ENCODE results near the gene SLC13A4.

The SLC13A4 gene

DNA sequence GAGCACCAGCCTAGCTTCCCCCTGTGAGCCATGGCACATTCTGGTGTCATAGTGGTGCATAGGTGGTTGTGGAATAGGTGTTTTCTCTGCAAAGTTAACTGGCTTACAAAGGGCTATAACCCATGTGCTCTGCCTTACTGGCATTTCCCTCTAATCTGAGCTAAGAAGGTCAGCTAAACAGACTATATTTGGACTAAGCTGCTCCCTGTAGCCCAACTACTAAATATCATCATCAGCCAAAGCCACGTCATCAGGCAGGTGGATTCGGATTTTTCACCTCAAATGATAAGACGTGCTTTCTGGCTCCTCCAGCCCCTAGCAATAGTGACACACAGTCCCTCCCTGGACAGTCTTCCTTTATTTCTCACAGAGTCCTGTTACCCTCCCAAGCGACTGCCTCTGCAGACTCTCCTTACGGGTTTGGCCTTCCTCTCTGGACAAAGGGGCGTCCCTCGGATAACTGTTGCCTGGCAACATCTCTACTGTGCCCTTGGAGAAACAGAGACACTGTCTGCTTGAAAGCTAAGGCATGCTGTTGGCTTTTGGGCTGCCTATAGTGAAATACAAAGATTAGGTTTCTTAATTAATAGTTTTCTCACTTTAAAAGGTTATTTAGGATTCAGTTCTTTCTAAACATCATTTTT lies 9.1 kb downstream of the SLC13A4 start:
- no peak for DNase-seq (ENCODE audit: low read depth)

DNA sequence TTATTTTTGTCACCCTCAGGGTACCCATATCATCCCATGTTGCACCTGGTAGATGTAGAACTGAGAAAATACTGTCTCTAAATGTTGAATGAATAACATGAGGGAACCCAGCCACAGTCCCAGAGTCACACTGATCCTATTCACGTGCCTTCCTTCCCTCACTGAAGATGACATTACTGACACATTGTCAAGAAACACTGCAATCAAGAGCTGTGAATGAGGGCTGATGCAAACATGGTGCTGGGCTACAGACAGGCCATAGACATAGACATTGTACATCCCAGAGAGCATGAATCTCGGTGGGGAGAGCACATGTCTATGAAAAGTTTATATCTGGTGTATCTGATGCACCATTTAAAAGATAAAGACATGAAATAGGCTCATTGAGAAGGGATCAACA lies 9.8 kb downstream of the SLC13A4 start:
- no peak for DNase-seq (ENCODE audit: low read depth)

DNA sequence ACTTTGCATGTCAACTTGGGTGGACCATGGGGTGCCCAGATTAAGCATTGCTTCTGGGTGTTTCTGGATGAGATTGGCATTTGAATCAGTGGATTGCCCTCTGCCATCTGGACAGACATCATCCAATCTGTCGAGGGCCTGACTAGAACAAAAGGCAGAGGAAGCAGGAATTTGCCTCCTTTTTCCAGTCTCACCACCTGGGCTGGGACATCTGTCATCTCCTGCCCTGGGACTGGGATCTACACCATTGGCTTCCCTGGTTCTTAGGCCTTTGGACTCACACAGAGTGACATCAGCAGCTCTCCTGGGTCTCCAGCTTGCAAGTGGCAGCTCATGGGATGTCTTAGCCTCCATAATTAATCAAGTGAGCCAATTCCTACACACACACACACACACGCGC lies 10.3 kb downstream of the SLC13A4 start:
- no peak for DNase-seq (ENCODE audit: low read depth)

DNA sequence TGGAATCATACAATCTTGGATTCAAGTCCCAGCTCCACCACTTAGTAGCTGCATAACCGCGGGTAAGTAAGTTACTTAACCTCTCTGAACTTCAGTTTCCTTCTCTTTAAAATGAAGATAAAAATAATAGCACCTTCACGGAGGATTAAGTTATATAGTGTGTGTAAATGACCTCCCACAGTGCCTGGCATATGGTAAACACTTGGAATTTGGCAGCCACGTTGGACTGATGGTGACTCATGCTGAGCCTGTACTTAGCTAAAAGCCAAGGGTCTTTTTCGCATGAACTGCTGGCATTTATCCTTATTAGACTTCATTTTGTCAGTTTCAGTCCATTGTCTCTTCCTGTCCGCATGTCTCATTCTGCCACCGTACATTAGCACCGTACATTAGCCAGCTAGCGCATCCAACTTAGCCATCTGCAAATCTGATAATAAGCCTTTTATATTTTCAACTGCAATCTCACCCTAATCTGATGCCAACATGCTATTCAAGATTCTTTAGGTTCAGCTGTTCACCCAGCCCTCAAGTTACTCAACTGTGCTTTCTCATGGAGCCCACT lies 11.2 kb downstream of the SLC13A4 start:
- no peak for DNase-seq (ENCODE audit: low read depth)

DNA sequence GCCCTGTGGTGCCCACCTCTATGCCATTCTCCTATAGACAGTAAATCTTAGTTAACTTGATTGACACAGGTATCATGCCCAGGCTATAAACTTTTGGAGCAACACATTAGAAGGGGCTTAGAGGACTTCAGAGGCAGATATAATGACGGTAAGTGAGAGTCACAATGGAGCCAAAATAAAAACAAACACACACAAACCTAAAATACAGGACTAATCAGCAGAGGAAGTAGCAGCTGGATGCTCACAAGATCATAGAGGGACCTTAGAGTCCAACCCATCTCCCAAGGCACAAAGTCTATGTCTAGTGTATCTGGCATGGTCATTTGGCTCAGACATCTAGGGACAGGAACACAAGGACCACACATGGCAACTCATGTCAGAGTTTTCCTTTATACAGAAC lies 12.3 kb downstream of the SLC13A4 start:
- DNase-seq (ENCODE audit: low read depth) = no peak

DNA sequence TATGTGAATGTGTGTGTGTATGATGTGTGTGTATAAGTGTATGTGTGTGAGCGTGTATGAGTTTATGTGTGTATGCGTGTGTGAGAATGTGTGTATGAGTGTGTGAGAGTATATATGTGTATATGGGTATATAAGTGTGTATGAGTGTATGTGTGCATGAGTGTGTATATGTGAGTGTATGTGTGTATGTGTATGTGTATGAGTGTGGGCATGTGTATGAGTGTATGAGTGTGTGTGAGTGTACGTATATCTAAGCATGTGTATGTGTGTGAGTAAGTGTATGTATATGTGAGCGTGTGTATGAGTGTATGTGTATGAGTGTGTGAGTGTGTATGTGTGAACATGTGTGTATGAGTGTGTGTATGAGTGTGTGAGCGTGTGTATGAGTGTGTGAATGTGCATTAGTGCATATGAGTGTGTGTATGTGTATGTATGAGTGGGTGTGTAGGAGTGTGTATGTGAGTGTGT lies 12.9 kb downstream of the SLC13A4 start:
- no peak for DNase-seq (ENCODE audit: low read depth)

DNA sequence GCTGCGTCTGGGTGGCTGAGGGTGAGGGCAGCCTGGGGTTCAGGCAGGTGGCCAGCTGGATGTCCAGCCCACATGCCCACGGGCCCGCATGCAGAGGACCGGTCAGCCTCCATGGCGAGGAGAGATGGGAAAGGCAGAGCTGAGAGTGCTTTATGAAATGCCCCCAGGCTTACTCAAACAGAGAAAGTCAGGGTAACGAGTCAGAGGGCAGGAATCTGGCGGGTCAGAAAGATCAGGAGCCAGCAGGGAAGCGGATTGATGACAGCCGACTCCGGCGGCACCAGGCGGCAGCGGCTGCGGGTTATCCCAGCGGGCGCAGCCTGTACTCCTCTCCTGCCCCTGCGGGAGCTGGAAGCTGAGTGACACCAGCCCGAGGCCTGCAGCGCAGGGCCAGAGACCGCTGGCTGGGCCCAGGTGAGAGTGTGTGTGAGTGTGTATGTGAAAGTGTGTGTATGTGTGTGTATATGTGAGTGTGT lies 13.4 kb downstream of the SLC13A4 start:
- no peak for DNase-seq (ENCODE audit: low read depth)

DNA sequence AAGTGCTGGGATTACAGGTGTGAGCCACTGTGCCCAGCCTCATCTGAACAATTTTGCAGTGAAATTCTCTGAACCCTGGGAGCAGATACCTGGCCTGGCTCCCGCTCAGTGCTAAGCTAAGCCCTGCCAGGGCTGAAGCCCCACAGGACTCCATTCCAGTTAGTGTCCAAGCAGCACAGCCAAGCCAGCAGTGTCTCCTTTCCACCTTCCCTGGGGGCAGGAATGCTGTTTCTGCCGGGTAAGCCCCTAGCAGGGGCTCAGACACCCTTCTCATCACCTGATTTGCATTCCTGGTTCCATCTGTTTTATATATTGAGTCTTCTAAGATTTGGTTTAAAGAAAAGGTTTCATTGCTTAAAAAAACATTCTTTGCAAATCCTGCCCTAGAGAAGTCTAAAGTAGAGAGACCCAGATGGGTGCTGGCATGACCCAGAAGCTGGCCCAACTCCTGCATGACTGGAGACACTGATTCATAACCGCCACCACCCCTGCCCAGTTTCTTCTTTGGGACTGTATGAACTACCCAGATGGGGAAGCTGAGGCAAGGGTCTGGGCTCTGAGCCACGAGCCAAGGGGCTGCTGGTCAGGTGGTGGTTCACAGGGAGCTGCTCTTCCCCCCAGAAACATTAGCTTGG lies 14.0 kb downstream of the SLC13A4 start:
- no peak for DNase-seq (ENCODE audit: low read depth)

DNA sequence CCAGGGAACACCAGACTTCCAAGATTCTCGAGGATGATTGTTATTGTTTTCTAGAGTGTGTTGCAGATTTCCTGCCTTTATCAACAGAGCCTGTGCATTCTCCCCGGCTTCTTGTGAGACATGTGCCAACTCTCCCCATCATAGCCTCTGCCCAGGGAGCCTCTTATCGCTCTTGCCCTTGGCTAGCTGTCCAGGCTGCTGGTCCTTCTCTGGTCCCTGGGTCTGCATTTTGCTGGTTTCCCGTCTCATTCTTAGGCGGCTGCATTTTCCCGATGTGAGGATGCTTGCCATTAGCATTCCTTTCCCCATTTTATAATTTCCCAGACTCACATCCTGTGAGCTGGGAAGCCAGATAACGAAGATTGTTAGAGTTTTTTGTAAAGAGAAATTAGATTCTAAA lies 15.2 kb downstream of the SLC13A4 start:
- no peak for DNase-seq (ENCODE audit: low read depth)

DNA sequence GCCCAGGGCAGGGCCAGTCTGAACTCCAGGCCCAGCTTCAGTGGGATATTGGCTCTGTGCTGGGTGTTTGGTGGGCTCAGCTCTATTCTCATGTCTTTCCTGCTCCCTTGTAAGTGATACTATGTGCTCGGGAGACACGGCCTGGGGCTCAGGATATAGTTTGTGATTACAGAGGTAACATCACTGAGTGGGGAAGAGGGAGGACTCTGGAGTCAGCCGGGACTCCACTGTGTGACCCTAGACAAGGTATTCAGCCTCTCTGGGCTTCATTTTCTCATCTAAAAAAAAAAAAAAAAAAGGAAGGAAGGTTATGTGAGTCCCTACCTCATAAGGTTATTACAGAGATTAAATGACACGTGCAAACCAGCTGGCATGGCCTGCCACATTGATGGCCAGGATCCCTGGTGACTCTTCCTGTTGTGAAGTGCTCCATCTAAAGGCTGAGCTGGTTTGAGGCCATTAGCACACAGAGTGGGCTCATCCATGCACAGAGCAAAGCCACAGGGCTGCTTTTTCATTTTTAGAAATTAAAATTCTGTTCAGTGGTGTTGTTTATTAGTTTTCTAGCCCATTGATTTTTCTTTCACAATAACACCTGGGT lies 15.7 kb downstream of the SLC13A4 start:
- no peak for DNase-seq (ENCODE audit: low read depth)

DNA sequence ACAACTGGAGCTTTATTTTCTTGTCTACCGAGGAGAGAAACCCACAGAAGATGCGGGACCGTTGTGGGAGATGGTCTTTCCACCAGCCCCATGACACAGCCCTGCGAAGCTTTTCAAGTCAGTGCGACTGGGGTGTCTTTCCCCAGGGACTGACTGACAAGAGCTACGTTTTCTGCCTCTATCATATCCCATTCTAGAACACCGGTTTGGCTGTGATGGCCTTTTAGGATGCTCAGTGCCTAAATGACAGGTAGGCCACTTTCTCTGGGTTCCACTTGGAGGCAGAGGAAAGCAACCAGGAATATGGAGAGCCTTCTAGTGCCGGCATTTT lies 16.9 kb downstream of the SLC13A4 start:
- DNase-seq (ENCODE audit: low read depth) = no peak

DNA sequence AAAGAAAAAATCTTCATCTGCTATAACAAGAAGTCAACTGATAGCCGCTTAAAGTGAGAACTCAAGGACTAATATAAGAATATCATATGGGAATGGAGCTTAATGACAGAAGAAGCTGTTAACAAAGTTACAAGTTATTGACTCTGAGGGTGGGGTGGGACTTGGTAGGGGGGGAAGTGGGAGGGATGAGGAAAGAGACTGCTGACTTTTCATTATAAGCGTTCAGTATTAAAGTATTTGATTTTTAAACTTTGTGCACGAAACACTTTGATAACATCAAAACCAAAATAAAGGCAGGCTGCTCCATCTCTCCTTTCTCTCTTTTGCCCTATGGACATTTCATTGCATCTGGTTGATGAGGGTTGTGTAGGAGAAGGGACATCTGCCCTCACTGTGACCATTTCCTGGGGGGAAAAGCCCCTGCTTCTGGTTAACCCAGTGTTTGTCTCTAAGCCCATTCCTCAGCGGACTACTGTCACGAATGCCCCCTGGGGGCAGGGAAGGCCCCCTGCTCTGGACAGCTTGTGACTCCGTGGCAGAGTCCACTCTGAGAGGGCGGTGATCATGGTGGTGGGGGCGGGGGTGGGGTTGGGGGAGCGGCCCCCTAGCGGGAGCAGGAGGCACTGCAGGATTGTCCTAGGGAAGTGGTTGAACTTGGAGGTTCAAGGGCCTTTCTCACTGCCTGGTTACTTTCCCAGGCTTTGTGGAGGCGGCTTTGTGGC lies 17.4 kb downstream of the SLC13A4 start:
- DNase-seq (ENCODE audit: low read depth) = no peak

DNA sequence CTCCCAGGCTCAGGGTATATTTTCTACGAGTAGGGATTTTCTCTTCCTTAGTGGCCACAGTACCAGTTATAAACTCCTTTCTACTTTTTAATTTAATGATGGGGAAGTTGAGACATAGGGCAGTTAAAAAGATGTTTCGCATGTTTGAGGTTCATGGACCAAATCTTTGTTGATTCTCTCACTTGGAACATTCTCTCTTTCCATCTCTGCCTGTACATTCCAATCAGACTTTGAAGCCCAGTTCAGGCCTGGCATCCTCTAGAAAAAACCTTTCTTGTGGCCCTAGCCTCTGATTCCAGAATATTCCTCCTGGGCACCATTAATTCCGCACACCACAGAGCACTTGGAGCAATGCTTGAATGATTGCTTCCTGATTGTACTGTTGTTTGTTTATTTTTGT lies 18.5 kb downstream of the SLC13A4 start:
- no peak for DNase-seq (ENCODE audit: low read depth)

DNA sequence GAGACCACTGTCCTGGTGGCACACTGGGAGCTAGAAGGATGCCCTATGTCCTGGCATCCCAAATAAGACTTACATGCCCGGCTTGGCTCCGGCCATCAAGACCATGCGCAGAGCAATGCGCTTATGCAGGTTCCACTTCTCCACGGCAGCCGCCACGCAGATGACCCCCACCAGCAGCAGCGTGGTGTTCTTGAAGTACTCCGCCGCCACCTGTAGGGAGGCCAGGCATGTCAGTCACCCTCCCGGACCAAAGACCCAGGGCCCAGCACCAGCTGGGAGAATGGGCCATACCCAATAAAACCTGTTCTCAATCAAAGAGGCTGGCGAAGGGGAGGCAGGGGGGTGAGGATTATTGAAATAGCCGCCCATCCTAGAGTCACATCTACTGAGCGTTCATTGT lies 19.9 kb downstream of the SLC13A4 start:
- no peak for DNase-seq (ENCODE audit: low read depth)

DNA sequence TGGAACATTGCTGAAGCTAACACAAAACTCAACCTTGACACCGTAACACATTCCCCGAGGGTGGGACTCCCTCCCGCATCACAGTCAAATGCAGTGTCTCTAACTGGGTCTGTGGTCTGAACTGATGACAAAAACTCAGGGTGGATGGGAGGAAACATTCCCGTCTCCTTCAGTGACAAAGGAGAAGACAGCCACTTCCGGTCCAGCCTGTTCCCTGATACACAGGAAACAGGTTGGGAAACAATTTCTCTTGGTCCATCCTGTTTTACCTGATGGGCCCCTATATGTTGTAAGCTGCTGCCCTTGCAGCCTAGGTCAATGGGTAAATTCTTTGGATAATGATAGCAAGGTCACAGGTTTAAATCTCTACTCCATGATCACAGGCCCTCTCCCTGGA lies 20.4 kb downstream of the SLC13A4 start:
- DNase-seq (ENCODE audit: low read depth) = no peak

DNA sequence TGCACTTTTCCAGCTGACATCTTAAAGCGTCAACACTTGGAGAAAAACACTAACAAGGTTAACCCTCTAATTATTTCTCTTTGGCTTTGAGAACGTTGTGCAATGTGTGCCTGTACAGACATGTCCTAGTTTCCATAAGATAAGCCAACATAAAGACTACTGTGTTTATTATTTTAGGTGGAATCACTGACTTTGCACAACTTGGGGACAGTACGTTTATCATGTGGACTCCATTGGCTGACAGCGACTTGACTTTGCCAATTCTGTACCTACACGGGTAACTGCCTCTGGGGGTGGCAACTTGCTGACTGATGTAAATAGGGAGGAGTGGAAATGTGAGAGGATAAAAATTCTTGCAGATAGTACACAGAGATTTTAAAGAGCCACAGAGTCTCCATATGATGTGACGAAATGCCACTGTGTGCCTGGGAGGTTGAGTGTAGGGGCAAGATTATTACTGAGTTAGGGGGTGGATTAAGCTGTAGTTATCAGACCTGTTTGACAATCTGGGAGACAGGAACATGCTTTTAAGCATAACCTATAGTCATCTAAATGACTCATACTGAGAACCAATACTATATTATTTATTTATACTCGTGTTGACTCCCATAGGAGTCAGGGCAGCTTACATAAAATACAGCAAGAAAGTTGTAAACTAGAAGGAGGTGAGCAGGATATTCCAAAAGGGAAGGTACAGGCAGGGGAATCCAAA lies 21.0 kb downstream of the SLC13A4 start:
- no peak for DNase-seq (ENCODE audit: low read depth)

DNA sequence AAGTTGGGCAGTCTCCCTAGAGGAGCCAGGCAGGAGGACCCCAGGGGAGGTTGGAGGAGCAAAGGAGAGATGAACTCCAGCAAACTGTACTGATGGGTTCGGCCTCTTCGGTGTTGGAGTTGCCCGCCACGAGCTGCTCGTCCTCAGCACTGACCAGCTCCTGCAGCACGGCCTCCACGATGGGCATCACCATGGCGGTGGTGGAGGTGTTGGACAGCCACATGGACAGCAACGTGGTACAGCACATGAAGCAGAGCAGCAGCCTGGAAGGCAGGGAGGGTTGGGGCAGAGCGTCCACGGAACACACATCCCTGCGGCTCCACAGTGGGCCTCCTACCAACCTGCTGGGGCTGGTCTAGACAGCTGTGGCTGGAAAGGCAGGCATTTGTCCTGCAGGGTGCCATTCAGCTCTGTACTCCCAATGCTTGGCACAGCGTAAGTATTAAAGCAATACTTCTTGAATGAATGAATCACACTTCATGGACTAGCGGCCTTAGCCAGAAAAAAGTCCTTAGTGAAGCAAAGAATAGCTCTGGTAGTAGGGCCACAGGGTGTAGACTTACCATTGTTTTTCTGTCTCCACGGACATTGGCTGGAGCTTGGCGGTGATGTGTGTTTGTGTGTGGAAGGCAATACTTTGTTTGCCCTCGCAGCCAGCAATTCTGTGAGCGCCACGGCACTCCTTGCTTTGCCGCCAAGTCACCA lies 21.8 kb downstream of the SLC13A4 start:
- no peak for DNase-seq (ENCODE audit: low read depth)

DNA sequence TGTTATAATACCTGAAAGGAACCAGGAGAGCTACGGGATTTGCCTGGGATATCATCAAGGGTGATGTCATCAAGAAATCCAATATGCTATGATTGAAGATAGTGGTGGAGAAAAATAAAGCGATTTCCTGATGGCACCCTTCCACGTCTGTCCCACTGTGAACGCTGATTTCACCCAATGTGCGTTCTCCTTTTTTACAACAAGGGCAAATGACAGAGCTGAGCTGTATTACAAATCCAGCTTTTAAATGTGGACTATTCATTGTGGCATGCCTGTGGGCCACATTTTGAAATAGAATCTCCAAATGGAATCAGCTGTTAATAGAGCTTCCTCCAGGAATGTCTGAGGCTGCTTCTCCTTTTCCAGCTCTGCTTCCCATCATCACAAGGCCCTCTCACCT lies 23.3 kb downstream of the SLC13A4 start:
- no peak for DNase-seq (ENCODE audit: low read depth)

DNA sequence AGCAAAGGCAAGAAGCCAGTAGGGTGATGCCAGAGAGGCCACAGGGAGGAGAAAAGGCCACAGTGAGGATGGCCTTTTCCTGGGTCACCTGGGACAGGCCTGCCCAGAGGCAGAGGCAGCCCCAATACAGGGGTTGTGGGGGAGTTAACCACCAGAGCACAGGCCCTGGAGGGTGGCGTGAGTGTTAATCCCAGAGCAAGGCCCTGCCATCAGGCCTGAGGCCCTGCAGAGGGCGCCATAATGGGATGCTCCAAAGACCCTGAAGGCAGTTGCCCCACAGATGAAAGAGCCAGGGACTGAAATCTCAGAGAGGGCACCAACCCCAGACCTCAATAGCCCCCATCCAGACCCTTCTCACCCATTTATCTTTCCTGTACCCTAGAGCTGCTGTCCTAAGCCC lies 23.9 kb downstream of the SLC13A4 start:
- no peak for DNase-seq (ENCODE audit: low read depth)

DNA sequence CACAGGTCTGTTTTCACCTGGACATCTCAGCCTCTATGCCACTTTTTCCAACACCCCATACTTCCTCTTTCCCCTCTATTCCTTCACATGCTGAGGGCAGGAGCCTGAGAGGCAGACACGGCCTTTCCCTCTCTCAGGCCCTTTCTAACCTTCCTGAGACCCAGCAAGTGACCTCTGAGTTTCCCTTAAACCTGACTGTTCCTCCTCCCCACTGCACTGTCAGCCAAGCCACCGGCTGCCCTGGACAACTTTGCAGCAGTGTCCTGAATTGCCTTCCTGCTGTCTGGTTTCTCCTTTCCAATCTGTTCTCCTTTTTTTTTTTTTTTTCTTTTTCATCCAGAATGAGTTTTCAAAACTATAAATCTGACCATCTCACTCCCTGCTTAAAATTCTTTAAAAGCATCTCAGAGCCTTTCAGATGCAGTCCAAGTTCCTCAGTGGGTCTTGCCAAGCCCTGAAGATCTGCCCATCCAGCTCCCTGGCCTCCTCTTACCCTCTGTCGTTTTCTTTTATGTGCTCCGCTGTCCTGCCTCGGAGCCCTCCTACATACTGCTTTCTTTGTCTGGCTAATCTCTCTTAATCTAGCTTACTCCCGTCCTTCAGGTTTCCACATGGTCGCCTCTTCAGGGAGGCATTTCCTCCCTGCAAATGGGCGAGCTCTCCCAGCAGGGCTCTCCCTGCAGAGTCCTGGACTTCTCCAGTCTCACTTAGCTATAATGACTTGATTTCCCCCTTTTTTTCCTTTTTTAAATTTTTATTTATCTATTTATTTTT lies 30.5 kb downstream of the SLC13A4 start:
- DNase-seq (ENCODE audit: low read depth) = no peak

DNA sequence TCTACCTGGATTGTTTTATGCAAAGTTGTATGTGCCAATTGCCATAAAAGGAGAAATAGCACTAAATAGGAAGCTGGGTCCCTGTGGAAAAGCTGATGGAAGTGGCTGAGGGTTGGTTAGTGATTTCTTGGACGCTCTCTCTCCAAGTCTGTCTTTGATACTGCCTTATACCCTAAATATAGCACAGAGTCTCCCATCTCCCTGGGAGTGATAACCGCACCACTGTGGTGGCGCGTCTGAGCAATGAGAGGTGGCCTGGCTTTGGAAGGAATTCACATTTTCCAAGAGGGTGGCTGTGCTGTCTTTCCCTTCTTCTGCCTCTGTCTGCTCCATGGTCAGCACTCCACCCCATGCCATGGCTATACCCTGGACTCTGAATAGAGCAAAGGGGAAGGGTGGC lies 34.4 kb downstream of the SLC13A4 start:
- no peak for DNase-seq (ENCODE audit: low read depth)
